Omental fat pad (tissue), 4 donors: ENCODE results near the gene MEGF11. TPM values are rescaled to one million over a fixed set of nuclear protein-coding genes. Genes with fewer than 3 reads are reported as not detected.

ENCODE experiments used
- ATAC-seq: fragments of 150-250 bp; one replicate; pipeline ENCODE4 v1.9.1; 2016; ENCODE audit warnings: mild to moderate bottlenecking, moderate library complexity; ENCODE audit not compliant: low FRiP score
- DNase-seq: peaks from one replicate; pipeline ENCODE4 v3.0.0-alpha.2; 2019; ENCODE audit warnings: low spot score
- total RNA-seq, 4 donors: library from RNA; depleted of rRNA; stranded (reverse); fragments of >200 nt; gene quantifications; one replicate each; pipeline ENCODE4 v1.1.0, GENCODE V29; 2016
- TF ChIP-seq, protein P1 (sequence below), 3 donors: fragments of 450-650 bp; IDR thresholded peaks; one replicate each; pipeline ENCODE4 v1.5.1; 2016 to 2017; ENCODE audit warnings: antibody characterized with exemption in 3 of 3, mild to moderate bottlenecking in 3 of 3, moderate library complexity in 2 of 3

Gene MEGF11
- total RNA-seq, 4 donors from 2014 or later: 0.47 TPM; not detected in 3

GRCh38 chr15:66068801-66069200 is 184.7 kb downstream of the MEGF11 start:
- ATAC-seq (peak; percentile 19), DNase-seq (no peak)
- TF ChIP-seq, protein P1, sequence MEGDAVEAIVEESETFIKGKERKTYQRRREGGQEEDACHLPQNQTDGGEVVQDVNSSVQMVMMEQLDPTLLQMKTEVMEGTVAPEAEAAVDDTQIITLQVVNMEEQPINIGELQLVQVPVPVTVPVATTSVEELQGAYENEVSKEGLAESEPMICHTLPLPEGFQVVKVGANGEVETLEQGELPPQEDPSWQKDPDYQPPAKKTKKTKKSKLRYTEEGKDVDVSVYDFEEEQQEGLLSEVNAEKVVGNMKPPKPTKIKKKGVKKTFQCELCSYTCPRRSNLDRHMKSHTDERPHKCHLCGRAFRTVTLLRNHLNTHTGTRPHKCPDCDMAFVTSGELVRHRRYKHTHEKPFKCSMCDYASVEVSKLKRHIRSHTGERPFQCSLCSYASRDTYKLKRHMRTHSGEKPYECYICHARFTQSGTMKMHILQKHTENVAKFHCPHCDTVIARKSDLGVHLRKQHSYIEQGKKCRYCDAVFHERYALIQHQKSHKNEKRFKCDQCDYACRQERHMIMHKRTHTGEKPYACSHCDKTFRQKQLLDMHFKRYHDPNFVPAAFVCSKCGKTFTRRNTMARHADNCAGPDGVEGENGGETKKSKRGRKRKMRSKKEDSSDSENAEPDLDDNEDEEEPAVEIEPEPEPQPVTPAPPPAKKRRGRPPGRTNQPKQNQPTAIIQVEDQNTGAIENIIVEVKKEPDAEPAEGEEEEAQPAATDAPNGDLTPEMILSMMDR (IDR thresholded peaks at IDR 0.05): no peak

GRCh38 chr15:66067687-66068086 is 185.9 kb downstream of the MEGF11 start:
- DNase-seq: no peak
- TF ChIP-seq, protein P1 (IDR thresholded peaks at IDR 0.05): no peak

GRCh38 chr15:66066481-66066880 is 187.1 kb downstream of the MEGF11 start:
- ATAC-seq: no peak
- TF ChIP-seq, protein P1 (IDR thresholded peaks at IDR 0.05): no peak
- DNase-seq: no peak

More at GRCh38 chr15:66067687-66068086, 185.9 kb downstream of the MEGF11 start:
- ATAC-seq: no peak

DNA sequence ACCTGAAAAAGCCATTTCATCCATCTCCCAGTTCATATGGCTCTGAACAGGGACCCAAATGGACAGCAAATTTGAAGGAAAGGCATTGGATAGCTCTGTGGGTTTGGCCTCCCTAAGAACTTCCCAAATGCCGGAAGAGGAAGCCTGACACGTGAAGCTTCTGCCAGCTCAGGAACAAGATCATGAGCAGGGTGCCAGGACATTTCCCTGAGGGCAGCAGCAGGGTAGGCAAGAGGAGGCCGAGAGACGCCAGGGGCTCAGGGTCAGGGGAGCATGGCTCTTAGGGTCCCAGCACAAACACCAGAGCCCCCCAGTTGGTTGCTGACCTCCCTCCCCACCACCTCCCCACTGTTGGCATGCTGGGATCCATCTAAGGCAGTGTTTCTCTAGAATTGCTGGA is 187.5 kb downstream of the MEGF11 start:
- no peak for DNase-seq
- TF ChIP-seq, protein P1 (IDR thresholded peaks at IDR 0.05): no peak
- no peak for ATAC-seq

DNA sequence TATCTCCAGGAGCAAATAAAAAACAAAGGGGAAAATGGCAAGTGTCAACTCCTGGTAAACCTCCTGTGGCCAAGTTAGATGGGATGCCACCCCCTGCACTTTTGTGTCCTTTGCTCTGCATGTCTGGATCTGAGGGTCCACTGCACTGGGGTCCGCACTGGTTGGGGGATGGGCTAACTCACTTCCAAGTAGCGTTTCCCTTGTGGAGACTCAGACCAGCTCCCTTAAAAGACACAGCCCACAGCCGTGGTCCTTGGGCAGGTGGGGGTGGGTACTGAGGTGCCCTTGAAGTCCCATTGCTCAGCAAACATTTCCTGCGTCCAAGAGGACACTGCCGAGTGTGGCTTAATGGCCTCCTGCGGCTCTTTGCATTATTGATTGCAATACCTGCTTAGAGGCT is 188.2 kb downstream of the MEGF11 start:
- TF ChIP-seq, protein P1 (IDR thresholded peaks at IDR 0.05): no peak
- DNase-seq (no peak), ATAC-seq (no peak)

GRCh38 chr15:66063147-66063546 is 190.4 kb downstream of the MEGF11 start:
- DNase-seq: no peak
- TF ChIP-seq, protein P1 (IDR thresholded peaks at IDR 0.05): no peak
- no peak for ATAC-seq

- DNase-seq: no peak
- no peak for ATAC-seq
- TF ChIP-seq, protein P1 (IDR thresholded peaks at IDR 0.05): no peak
Observed at GRCh38 chr15:66057089-66057488, 196.5 kb downstream of the MEGF11 start.
